ENCODE results near the gene TEN1. TPM values are rescaled to one million over a fixed set of nuclear protein-coding genes. Genes with fewer than 3 reads are reported as not detected.

The TEN1 gene, protein sequence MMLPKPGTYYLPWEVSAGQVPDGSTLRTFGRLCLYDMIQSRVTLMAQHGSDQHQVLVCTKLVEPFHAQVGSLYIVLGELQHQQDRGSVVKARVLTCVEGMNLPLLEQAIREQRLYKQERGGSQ
- total RNA-seq = 10 to 100 TPM in 2 of 4 donors, 1 to 10 TPM in 2; 8.5 to 12.1 (median 9.9) TPM
- polyA plus RNA-seq = 22.5 TPM
- long read RNA-seq, donor 1, transcript TEN1-201 (4 exons, 994 nt) = major isoform, 10 of 10 reads
- long read RNA-seq, donor 1, partial matches to known transcripts = 0 of 10 reads
- long read RNA-seq, donor 1, other reads (novel, unspliced or antisense) = 0 of 10 reads
- long read RNA-seq, donor 2, transcript TEN1-201 (4 exons, 994 nt) = major isoform, 5 of 5 reads
- long read RNA-seq, donor 2, partial matches to known transcripts = 0 of 5 reads
- long read RNA-seq, donor 2, other reads (novel, unspliced or antisense) = 0 of 5 reads
- long read RNA-seq, donor 3, transcript TEN1-201 (4 exons, 994 nt) = major isoform, 11 of 13 reads
- long read RNA-seq, donor 3, partial matches to known transcripts = 0 of 13 reads
- long read RNA-seq, donor 3, other reads (novel, unspliced or antisense) = 2 of 13 reads
- long read RNA-seq, donor 4, transcript TEN1-201 (4 exons, 994 nt) = major isoform, 12 of 12 reads
- long read RNA-seq, donor 4, partial matches to known transcripts = 0 of 12 reads
- long read RNA-seq, donor 4, other reads (novel, unspliced or antisense) = 0 of 12 reads

DNA sequence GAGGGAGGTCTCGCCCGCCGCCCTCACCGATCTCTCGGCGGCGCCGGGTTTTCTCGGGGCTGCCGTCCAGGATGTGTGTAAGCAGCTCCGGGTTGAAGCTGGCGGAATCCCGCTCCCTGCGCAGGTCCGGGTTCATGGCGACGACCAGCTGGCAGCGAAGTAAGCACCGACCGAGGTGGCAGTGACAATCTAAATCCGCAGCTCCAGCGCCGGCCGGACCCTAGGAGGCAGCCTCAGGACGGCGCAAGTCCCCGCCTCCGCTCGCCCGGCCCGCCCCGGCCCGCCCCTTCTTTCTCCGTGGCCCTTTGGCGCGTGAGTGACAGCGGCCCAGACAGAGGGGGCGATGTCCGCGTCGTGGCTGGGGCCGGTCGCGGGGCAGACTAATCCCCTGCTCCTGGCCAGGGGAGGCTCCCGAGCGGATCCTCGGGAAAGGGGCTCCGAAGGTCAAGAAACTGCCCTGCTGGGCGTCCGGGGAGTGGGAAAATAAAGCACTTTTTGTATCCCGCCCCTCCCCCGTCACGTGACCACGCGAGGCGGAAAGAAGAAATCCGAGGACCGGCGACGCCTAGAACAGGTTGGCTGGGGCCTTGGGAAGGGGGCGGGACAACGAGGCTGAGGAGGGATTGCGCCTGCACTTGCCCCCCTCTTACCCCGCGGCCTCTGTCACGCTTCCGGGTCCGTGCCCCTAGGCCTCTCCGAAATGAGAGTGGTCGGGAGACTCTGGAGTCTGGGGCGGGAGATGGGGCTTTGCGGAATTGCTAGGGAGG, at the start of gene TEN1, which contains the start of gene ACOX1:
TSS of gene TEN1 (plus strand) at position 303 of the 767 bp plus-strand sequence. CDS start 6,953 bp downstream, outside the sequence.
TSS of gene ACOX1 (minus strand) at position 229 of the 767 bp plus-strand sequence. CDS start at position 136, 93 bp downstream.
- peak within 1 kb of the TSS; percentile 99 for H3K27ac ChIP-seq (ENCODE audit: low read length)
- no peaks in the 10 kb centered on the region for H3K9me3 ChIP-seq (ENCODE audit: control insufficient read depth, low read length)
- DNase-seq = peak; percentile 99
- peaks cover 2% of the 10 kb centered on the region for H3K4me1 ChIP-seq (ENCODE audit: control insufficient read depth, insufficient read depth, low read length)
- intact Hi-C loops (cut with DNase I) = no loop called here
- H3K4me3 ChIP-seq (ENCODE audit: low read length) = peak within 1 kb of the TSS; percentile 85
- no peaks in the 10 kb centered on the region for H3K27me3 ChIP-seq (ENCODE audit: control insufficient read depth, insufficient read depth)
- ATAC-seq = peak; percentile 98
- WGBS = under 1% methylated on average over 72 of the region's 72 CpGs

DNA sequence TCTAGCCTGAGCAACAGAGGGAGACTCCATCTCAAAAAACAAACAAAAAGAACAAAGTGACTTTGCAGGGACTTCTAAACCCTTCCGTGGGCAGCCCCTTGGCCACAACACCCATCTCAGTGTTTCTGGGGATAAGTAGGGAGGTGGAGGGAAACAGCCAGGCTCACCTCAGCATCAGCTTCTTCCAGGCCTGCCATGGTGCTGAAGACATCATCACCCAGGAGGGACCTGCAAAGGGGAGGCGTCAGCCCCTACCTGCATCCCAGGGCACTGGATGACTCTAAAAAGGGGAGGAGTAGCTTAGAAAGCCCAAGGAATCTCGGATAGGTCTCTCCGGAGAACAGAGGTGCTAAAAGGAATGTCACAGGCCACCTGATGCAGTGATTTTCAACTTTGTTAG, 48.0 kb upstream of the TEN1 start:
- ATAC-seq (no peak), DNase-seq (no peak)
- H3K4me1 ChIP-seq (ENCODE audit: control insufficient read depth, insufficient read depth, low read length) = no peaks in the 10 kb centered on the region
- H3K27me3 ChIP-seq (ENCODE audit: control insufficient read depth, insufficient read depth) = no peaks in the 10 kb centered on the region
- intact Hi-C loops (cut with DNase I) = no loop called here
- 94% methylated on average over 4 of the region's 4 CpGs for WGBS
- no peaks in the 10 kb centered on the region for H3K9me3 ChIP-seq (ENCODE audit: control insufficient read depth, low read length)
- no peak overlapping the region for H3K4me3 ChIP-seq (ENCODE audit: low read length)
- H3K27ac ChIP-seq (ENCODE audit: low read length) = no peak overlapping the region

DNA sequence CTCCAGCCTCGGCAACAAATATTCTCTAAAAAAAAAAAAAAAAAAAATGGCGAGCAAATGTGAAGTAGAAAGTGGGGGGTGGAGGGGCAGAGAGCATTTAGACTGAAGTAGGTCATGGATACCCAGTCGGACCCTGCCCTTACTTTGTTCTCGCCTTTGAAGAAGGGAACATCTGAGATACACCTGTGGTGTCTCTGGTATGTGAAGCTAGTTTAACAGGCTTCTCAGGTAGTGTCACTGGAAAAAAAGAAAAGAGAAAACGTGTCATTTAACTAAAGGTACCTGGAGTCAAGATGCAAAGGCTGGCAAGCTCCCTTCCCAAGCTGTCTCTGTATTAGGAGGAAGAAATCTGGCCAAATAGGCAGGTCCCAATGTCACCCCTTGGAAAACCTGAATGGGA, 46.2 kb upstream of the TEN1 start:
- intact Hi-C loops (cut with DNase I) = no loop called here
- H3K27me3 ChIP-seq (ENCODE audit: control insufficient read depth, insufficient read depth) = no peaks in the 10 kb centered on the region
- no peak for DNase-seq
- H3K9me3 ChIP-seq (ENCODE audit: control insufficient read depth, low read length) = no peaks in the 10 kb centered on the region
- 92% methylated on average over 5 of the region's 5 CpGs for WGBS
- no peak overlapping the region for H3K4me3 ChIP-seq (ENCODE audit: low read length)
- no peaks in the 10 kb centered on the region for H3K4me1 ChIP-seq (ENCODE audit: control insufficient read depth, insufficient read depth, low read length)
- no peak for ATAC-seq
- H3K27ac ChIP-seq (ENCODE audit: low read length) = no peak overlapping the region

DNA sequence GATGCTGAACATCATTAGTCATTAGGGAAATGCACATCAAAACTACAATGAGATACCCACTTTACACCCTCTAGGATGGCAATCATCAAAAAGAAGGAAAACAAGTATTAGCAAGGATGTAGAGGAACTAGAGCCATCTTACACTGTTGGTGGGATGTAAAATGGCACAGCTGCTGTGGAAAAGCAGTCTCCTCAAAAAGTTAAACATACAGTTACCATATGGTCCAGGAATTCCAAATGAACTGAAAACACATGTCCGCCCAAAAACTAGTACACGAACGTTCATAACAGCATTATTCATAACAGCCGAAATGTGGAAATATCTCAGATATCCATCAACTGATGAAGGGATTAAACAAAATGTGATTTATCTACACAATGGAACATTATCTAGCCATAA, 45.2 kb upstream of the TEN1 start:
- Histone ChIP-seq H3K9me3 (ENCODE audit: control insufficient read depth, low read length) (no peaks in the 10 kb centered on the region), H3K4me1 (ENCODE audit: control insufficient read depth, insufficient read depth, low read length) (no peaks in the 10 kb centered on the region), H3K4me3 (ENCODE audit: low read length) (no peak overlapping the region), H3K27ac (ENCODE audit: low read length) (no peak overlapping the region), H3K27me3 (ENCODE audit: control insufficient read depth, insufficient read depth) (no peaks in the 10 kb centered on the region)
- ATAC-seq (no peak), DNase-seq (no peak)
- intact Hi-C loops (cut with DNase I) = no loop called here
- 80% methylated on average over 4 of the region's 4 CpGs for WGBS

DNA sequence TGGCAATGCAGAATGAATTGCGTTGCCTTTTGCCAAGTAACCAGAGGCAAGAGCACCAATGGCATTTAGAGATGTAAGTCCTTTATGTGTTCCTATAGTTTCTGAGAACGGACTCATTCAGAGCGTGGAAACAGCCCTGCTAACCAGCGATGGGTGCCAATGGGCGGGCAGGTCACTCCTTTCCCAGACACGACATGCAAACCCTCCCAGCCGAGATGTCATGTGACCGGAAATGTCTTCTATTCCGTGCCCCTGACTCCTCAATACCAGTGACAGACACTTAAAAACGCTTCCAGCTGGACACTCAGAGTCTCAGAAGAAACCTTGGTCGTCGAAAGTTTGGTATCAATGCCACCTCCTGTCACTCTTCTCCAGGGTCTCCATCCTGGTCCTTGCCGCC, 41.4 kb upstream of the TEN1 start:
- H3K9me3 ChIP-seq (ENCODE audit: control insufficient read depth, low read length) = no peaks in the 10 kb centered on the region
- 79% methylated on average over 13 of the region's 13 CpGs for WGBS
- no peak overlapping the region for H3K27ac ChIP-seq (ENCODE audit: low read length)
- H3K4me3 ChIP-seq (ENCODE audit: low read length) = no peak overlapping the region
- intact Hi-C loops (cut with DNase I) = no loop called here
- no peaks in the 10 kb centered on the region for H3K4me1 ChIP-seq (ENCODE audit: control insufficient read depth, insufficient read depth, low read length)
- ATAC-seq (no peak), DNase-seq (no peak)
- H3K27me3 ChIP-seq (ENCODE audit: control insufficient read depth, insufficient read depth) = no peaks in the 10 kb centered on the region

DNA sequence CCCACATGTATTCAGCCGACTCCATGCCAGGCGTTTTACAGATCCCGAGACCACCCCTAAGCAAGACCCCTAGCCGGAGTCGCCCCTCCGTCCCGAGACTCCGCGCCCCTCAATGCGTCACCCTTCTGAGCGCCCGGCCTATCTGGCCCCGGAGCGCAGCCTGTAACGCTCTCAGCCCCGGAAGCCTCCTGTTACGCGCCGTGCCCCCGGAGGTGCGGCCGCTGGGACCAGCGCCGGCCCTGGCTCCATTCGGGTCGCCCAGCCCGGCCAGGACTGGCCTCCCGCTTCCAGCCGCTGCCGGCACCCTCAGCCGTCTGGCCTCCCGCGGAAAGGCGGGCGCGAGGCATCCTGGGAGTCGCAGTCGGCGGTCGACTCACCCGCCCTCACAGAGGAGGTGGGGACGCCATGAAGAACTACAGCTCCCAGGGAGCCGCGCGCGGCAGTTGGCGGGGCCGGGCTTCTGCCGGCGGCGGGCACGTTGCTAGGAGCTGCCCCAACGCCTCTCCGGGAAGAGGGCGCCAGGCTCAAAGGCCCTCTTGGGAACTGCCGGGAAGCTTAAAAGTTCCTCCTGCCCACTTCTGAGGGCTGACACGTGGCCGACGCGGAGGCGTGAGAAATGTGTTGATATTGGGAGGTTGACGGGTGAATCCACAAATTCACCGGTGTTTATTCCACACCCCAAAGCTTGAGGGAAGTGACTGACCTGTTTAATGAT, 38.2 kb upstream of the TEN1 start, which contains the start of gene FBF1:
TSS of gene FBF1 (minus strand) at position 316 of the 715 bp plus-strand sequence. CDS start 2,893 bp downstream, outside the sequence.
- ATAC-seq (peak; percentile 99), DNase-seq (peak; percentile 96 to 98 (median 98))
- Histone ChIP-seq H3K4me1 (ENCODE audit: control insufficient read depth, insufficient read depth, low read length) (no peaks in the 10 kb centered on the region), H3K4me3 (ENCODE audit: low read length) (peak within 1 kb of the TSS; percentile 64), H3K27me3 (ENCODE audit: control insufficient read depth, insufficient read depth) (no peaks in the 10 kb centered on the region), H3K27ac (ENCODE audit: low read length) (peak within 1 kb of the TSS; percentile 23), H3K9me3 (ENCODE audit: control insufficient read depth, low read length) (no peaks in the 10 kb centered on the region)
- under 1% methylated on average over 63 of the region's 63 CpGs for WGBS
- intact Hi-C loops (cut with DNase I) = loop anchor here in 1 of 4 donors (10.0 kb wide), 1 partner anchor 54 kb away; no protein-coding TSS in a partner anchor

DNA sequence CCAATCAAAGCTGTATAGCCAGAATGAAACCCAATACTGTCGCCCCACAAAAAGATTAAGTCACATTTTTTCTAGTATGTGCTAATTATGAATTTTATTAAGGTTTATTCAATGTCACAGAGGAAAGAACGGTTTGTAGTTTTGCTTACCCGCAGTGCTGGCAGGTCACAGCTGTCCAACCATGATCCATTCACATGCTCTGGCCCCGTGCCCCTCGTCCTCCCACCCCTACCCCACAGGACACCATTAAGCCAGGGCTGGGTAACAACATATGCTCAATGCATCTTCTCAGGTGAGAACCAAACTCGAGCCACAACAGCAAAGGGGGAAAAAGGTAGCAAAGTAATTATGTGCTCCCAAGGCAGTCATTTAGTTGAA, 37.6 kb upstream of the TEN1 start:
- intact Hi-C loops (cut with DNase I) = loop anchor here in 1 of 4 donors (10.0 kb wide), 1 partner anchor 53 kb away; no protein-coding TSS in a partner anchor
- H3K4me1 ChIP-seq (ENCODE audit: control insufficient read depth, insufficient read depth, low read length) = no peaks in the 10 kb centered on the region
- H3K9me3 ChIP-seq (ENCODE audit: control insufficient read depth, low read length) = no peaks in the 10 kb centered on the region
- WGBS = 38% methylated on average over 6 of the region's 6 CpGs
- no peak overlapping the region for H3K4me3 ChIP-seq (ENCODE audit: low read length)
- peak in 1 of 2 donors; percentile 11 for ATAC-seq
- no peak overlapping the region for H3K27ac ChIP-seq (ENCODE audit: low read length)
- no peaks in the 10 kb centered on the region for H3K27me3 ChIP-seq (ENCODE audit: control insufficient read depth, insufficient read depth)
- DNase-seq = peak in 1 of 3 donors; percentile 66

DNA sequence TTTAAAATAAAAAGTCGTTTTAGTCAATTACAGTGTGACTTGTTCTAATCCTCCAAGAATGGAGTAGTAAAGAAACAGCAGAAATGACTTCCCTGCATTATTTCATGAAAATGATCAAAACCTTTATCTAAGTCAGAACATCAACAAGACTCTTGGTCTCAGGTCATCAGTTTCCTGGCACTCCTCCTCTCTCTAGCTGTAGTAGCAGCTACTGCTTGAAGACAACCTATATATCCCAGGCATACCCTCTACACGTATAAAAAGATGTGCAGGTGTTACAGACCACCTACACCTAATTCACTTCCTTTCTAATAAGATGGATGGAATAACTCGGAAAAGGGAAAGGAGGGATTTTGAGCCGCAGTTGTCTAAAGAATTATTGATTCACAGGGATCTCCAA, 36.6 kb upstream of the TEN1 start:
- ATAC-seq = no peak
- 87% methylated on average over 4 of the region's 4 CpGs for WGBS
- Histone ChIP-seq H3K9me3 (ENCODE audit: control insufficient read depth, low read length) (no peaks in the 10 kb centered on the region), H3K4me1 (ENCODE audit: control insufficient read depth, insufficient read depth, low read length) (no peaks in the 10 kb centered on the region), H3K4me3 (ENCODE audit: low read length) (no peak overlapping the region), H3K27me3 (ENCODE audit: control insufficient read depth, insufficient read depth) (no peaks in the 10 kb centered on the region), H3K27ac (ENCODE audit: low read length) (no peak overlapping the region)
- no peak for DNase-seq
- intact Hi-C loops (cut with DNase I) = loop anchor here in 1 of 4 donors (10.0 kb wide), 1 partner anchor 52 kb away; no protein-coding TSS in a partner anchor

DNA sequence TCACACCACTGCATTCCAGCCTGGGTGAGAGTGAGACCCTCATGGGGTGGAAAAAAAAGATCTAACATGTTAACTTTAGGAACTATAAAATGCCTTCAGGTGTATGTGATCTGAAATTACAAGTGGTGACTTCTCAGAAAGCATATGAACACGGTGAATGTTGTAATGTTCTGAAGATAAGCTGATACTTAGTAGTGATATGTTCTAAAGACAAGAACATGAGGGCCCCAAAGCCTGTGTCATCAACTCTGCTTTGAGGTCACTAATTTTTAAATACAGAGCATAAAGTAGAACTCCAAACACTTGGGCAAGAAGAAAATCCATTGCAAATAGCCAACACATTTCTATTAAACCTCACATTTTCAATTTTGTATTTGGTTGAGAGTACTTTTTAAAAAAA, 35.5 kb upstream of the TEN1 start:
- intact Hi-C loops (cut with DNase I) = loop anchor here in 1 of 4 donors (10.0 kb wide), 1 partner anchor 51 kb away; no protein-coding TSS in a partner anchor
- ATAC-seq (no peak), DNase-seq (no peak)
- Histone ChIP-seq H3K9me3 (ENCODE audit: control insufficient read depth, low read length) (no peaks in the 10 kb centered on the region), H3K4me1 (ENCODE audit: control insufficient read depth, insufficient read depth, low read length) (no peaks in the 10 kb centered on the region), H3K27me3 (ENCODE audit: control insufficient read depth, insufficient read depth) (no peaks in the 10 kb centered on the region), H3K27ac (ENCODE audit: low read length) (no peak overlapping the region), H3K4me3 (ENCODE audit: low read length) (no peak overlapping the region)
- WGBS = 73% methylated on average over 1 of the region's 1 CpG

DNA sequence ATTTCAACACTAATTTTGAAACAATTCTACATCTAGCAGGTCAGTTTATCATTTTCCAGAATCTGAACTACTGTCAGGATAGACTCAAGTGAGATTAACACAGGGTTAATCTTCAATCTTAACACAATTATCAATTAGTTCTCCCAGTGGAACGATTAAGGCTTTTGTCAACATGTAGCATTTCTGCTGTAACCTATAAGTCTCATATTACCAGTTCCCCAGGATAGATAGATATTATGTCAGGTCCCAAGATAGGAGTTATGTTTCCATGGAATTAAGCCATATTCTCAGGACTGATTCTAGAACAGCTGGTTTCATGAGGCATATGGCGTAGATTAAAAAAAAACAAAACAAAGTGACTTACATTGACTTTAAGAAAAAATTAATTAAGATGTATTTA, 33.8 kb upstream of the TEN1 start:
- DNase-seq (no peak), ATAC-seq (no peak)
- Histone ChIP-seq H3K27me3 (ENCODE audit: control insufficient read depth, insufficient read depth) (no peaks in the 10 kb centered on the region), H3K4me1 (ENCODE audit: control insufficient read depth, insufficient read depth, low read length) (no peaks in the 10 kb centered on the region), H3K4me3 (ENCODE audit: low read length) (no peak overlapping the region), H3K27ac (ENCODE audit: low read length) (no peak overlapping the region), H3K9me3 (ENCODE audit: control insufficient read depth, low read length) (no peaks in the 10 kb centered on the region)
- intact Hi-C loops (cut with DNase I) = loop anchor here in 1 of 4 donors (10.0 kb wide), 1 partner anchor 50 kb away; no protein-coding TSS in a partner anchor
- 57% methylated on average over 2 of the region's 2 CpGs for WGBS
